GM21526 (cell line): ENCODE results near the gene IGFBP2.

ENCODE experiments used
- ATAC-seq: cut with Tn5 transposase; IDR thresholded peaks from one replicate; pipeline ENCODE4 v1.9.1; 2021; ENCODE audit warnings: moderate library complexity; ENCODE audit not compliant: unreplicated experiment, low FRiP score

The IGFBP2 gene

DNA sequence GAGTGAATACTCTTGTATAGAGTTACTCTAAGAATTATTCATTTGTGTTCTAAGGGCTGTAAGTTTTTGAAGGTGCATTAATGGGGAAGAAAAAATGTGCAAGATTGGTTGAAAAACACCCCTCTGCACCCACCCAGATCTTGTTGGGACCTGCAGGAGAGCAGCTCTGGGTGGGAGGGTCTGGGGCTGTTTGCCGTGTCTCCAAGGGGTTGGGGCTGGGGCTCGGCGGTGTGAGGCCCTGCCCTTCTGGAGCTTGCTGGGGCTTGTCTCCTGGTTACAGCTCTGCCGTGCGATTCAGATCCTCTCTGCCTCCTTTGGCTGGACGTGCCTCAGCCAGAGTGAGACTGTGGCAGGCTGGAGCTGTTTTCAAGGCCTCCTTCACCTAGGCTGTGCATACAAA lies 26.1 kb downstream of the IGFBP2 start:
- no peak for ATAC-seq

GRCh38 chr2:216660496-216660895 lies 27.3 kb downstream of the IGFBP2 start:
- no peak for ATAC-seq

DNA sequence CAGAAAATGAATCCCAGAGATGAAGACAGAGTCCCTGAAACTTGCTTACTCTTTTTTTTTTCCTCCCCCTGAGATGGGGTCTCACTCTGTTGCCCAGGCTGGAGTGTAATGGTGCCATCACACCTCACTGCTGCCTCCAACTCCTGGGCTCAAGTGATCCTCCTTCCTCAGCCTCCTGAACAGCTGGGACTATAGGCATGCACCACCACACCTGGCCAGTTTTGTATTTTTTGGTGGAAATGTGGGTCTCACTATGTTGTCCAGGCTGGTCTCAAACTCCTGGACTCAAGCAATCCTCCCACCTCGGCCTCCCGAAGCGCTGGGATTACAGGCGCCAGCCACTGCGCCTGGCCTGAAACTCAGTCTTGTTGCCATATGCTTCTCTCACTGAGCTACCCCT lies 27.8 kb downstream of the IGFBP2 start:
- no peak for ATAC-seq

DNA sequence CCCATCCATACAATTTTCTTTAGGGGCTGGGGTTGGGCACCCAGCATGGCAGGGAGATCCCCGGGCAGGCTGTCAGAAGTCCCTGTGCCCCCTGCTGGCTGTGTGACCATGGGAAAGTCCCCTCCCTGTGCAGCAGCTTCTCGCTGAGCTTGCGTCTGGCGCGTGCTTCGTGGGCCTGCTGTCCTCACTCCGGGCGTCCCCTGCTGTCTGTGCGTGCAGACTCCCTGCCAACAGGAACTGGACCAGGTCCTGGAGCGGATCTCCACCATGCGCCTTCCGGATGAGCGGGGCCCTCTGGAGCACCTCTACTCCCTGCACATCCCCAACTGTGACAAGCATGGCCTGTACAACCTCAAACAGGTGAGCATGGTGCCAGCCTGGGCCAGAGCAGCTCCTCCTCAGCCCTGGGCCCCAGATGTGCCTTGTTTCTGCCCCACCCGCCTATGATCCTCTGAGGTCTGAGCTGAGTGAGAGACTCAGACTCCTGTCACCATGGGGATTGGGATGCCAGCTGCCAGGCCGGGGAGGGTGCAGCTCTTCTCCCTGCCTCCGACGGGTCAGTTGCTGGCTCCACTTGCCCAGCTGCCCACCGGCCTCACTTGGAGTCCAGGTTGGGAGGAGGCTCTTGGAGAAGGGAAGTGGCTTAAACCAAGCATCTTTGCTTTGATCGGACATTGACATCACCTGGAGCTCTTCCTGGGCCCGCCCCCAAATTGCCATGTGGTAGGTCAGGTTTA lies 28.6 kb downstream of the IGFBP2 start:
- ATAC-seq = no peak

DNA sequence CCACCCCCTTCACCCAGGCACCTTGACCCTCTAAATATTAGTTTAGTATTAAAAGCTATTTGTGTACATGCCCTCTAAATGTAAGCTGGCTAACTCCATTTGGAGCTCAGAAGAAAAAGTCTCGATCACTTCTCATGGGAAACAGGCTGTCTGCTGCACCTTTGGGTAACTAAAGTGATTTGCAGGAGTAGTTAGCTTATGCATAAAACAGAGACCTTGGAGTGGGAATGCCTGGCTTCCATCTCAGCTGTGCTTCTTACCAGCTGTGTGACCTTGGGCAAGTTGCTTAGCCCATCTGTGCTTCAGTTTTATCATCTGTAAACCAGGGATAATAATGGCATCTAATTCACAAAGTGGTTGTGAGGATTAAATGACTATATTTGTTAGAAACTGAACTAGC lies 29.9 kb downstream of the IGFBP2 start:
- ATAC-seq = no peak

DNA sequence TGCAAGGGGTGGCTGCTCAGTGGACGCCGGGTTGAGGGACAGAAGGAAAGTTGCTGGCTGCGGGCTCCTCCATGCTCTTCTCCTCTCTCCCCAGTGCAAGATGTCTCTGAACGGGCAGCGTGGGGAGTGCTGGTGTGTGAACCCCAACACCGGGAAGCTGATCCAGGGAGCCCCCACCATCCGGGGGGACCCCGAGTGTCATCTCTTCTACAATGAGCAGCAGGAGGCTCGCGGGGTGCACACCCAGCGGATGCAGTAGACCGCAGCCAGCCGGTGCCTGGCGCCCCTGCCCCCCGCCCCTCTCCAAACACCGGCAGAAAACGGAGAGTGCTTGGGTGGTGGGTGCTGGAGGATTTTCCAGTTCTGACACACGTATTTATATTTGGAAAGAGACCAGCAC lies 30.6 kb downstream of the IGFBP2 start:
- ATAC-seq = no peak

GRCh38 chr2:216664593-216665034 lies 31.4 kb downstream of the IGFBP2 start:
- no peak for ATAC-seq

- no peak for ATAC-seq
Observed at GRCh38 chr2:216665242-216665641, 32.0 kb downstream of the IGFBP2 start.

GRCh38 chr2:216665717-216666116 lies 32.5 kb downstream of the IGFBP2 start:
- no peak for ATAC-seq

DNA sequence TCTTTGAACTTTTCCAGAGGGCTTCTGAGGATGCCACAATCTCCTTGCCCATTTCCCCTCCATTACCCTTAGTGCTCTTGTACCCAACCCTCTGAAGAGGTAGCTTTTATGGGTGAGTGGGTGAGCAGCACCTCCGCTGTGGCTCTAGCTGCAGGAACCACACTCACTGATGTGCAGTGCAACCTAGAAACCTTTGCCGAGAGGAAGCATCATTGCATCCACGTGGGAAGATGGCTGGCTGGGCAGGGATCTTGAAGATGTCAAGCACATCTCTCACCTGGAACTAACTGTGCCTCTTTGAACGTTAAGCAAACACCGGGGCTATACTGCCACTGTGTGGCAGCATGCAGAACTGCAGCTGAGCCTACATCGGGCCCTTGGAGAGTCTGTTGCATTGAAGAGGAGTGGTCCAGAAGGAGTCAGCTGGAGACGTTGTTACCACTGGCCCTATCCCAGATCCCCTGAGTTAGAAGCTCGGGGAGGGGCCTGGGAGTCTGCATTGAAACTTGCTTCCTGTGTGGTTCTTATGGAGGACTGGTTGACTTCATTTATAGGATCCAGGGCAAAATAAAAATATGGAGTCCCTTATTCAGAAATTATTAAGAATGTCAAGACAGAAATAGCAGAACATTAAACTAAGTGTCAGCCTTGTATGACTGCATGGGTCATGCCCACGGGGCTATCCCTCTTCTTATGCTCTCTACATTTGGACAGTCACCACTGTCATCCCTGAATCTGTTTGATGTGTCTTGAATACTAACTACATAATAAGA lies 33.4 kb downstream of the IGFBP2 start:
- ATAC-seq = peak; percentile 76

DNA sequence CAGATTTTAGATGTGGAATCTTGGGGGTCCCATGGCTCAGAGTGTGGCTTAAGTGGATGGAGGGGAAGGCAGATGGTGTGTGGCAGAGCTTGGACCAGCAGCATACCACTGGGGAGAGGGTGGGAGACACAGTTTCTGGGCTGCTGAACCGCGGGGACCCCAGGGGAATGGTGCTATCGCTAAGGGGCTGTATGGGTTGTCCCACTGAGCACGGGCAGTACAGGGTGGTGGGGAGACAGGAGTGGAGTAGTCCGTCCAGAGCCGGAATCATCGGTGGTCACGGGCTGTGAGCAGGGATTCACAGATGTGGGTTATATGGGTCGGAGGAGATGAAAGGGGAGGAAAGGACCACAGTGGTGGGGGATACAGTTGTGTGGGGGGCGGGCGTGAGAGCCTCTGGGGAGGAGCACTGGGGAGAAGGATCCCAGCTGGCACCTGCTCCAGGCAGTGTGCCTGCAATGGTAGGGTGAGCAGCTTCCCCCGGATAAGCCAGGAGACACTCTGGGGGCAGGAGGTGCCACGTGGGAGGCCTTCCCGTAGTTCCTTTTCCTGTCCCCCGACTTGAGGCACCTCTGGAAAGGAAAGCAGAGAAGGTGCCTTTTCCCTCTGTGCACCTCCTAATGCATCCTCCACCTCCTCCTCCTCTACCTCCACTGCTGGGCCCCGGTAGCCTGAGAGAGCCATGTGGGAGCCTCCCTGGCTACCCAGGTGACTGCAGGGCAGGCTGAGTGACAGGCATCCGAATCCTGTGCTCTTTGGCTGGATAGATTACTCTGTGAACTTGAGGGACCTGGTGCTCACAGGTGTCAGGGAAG lies 37.3 kb downstream of the IGFBP2 start:
- no peak for ATAC-seq

- no peak for ATAC-seq
Observed at GRCh38 chr2:216671081-216671411, 37.8 kb downstream of the IGFBP2 start.

DNA sequence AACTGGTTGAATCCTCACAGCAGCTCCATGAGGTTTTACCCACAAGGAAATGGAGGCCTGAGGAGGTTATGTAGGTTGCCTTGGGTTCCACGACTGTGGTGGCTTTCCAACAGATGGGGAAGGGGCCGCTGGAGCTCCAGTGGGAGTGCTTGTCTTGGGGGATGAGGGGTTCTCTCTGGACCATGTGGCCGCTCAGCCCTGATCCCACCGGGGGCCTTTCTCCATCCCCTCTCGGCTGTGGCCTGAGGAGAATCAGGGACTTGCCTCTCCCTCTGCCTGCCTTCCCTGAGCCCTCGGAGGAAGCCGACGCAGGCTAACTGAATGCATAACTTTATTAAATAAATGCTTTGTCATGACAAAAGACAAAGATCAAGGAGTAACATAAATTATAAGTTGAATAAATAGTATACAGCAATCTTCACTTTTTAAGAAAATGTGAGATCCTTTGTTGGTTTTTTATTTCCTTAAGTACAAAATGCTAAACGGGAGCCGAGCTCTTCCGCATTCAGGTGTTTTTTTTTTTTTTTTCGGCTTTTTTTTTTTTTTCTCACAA lies 38.6 kb downstream of the IGFBP2 start:
- ATAC-seq = no peak

GRCh38 chr2:216672466-216672865 lies 39.2 kb downstream of the IGFBP2 start:
- ATAC-seq = no peak

DNA sequence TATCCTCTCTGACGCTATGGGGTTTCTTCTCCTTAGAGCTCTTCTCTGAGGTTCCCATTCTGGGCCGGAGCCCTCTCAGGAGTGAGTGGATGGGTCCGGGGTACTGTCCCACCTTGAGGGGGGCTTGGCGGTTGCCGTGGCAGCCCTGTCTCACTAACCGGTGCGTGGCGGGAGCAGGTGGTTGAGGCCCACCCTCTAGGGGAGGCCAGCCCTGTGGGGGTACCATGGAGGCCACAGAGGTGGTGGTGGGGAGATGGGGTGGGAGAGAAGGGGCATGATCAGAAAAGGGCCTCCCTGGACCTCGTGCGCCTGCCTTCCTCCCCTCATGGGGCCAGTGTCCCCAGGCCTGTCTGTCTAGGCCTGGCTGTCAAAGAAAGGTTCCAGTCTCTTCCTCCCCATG lies 39.8 kb downstream of the IGFBP2 start:
- no peak for ATAC-seq

DNA sequence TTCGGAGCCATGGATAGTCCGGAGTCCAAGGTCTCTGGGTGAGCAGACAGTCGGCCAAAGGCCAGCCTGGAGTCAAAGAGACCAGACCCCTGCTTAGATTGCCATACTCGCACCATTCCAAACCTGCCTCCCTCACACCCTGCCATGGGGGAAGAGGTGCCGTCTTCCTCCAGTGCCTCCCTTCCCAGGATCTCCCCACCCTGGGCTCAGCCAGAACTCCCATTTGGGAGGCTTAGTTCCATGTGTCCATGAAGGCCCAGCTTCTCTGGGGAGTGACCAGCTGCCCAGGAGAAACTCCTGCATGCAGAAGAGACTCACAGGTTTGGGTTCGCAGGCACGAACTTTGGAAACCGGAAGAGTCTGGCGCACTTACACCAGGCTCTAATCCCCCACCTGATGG lies 40.4 kb downstream of the IGFBP2 start:
- no peak for ATAC-seq

- no peak for ATAC-seq
Observed at GRCh38 chr2:216674376-216674775, 41.2 kb downstream of the IGFBP2 start.

DNA sequence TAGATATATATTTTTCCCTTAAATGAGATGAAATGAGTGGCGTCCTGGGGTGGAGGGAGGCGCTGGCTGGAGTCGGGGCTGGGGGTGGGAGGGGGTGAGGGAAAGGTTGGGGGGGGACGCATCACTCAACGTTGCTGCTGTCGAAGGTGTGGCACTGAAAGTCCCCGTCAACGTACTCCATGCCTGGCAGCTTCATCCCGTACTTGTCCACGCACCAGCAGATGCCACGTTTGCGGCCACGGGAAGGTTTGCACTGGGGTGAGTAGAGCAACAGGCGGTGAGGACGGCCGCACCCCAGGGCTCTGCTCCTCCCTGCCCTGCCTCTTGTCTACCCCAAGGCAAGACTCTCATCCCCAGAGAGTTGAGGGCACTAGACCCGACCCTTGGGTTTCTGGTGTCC lies 43.4 kb downstream of the IGFBP2 start:
- no peak for ATAC-seq

GRCh38 chr2:216677439-216678097 lies 44.3 kb downstream of the IGFBP2 start:
- ATAC-seq = no peak

- ATAC-seq = no peak
Observed at GRCh38 chr2:216678098-216678465, 44.9 kb downstream of the IGFBP2 start.
